Fibroblast of mammary gland (primary cell): ENCODE measurements around the gene AXIN2.

Experiments
- DNase-seq: peaks from one replicate; pipeline ENCODE4 v3.0.0-alpha.2; 2010; ENCODE audit warnings: low read depth
- H3K4me3 ChIP-seq: 2 replicates; pipeline ENCODE4 v1.5.1; 2011; ENCODE audit warnings: low read depth, mild to moderate bottlenecking, low read length, moderate library complexity; ENCODE audit not compliant: control insufficient read depth
- TF ChIP-seq, protein P1 (sequence below): conservative IDR thresholded peaks from 2 replicates; pipeline ENCODE4 v1.5.1; 2011; ENCODE audit warnings: low read depth, low read length, inconsistent platforms; ENCODE audit not compliant: control insufficient read depth, insufficient read depth

AXIN2 gene, protein sequence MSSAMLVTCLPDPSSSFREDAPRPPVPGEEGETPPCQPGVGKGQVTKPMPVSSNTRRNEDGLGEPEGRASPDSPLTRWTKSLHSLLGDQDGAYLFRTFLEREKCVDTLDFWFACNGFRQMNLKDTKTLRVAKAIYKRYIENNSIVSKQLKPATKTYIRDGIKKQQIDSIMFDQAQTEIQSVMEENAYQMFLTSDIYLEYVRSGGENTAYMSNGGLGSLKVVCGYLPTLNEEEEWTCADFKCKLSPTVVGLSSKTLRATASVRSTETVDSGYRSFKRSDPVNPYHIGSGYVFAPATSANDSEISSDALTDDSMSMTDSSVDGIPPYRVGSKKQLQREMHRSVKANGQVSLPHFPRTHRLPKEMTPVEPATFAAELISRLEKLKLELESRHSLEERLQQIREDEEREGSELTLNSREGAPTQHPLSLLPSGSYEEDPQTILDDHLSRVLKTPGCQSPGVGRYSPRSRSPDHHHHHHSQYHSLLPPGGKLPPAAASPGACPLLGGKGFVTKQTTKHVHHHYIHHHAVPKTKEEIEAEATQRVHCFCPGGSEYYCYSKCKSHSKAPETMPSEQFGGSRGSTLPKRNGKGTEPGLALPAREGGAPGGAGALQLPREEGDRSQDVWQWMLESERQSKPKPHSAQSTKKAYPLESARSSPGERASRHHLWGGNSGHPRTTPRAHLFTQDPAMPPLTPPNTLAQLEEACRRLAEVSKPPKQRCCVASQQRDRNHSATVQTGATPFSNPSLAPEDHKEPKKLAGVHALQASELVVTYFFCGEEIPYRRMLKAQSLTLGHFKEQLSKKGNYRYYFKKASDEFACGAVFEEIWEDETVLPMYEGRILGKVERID

DNA sequence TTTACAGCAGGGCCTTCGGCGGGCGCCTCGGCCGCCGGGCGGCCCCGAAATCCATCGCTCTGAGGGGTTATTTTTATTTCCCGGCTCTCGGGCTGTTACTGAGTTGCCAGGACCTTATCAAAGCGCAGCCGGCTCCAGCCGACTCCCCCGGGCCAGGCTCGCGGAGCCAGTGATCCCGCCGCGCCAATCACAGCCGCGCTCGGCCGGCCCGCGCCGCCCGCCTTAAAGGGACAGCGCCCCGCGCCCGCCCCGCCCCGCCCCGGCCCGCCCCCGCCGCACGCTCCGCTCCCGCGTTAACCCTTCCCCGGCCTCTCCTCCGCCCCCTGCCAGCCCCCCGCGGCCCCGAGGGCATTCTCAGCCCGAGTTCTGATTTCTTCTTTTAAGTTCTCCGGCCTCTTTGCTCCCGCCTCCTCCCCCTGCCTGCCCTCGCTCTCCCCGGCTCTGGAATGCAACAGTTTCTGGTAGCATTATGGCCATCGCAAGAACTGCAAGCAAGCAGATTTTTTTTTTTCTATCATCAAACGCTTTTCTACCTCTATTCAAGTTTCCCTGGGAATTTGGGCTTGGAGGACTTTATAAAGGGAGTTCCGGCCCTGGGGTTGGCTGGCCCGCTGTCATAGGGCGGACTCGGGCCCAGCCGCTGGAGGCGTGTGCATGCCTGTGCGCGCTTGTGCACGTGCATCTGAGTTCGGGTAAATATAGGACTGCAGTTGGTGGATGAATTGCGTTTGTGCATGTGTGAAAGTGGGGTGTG, at the start of gene AXIN2:
Gene AXIN2 (minus strand): TSS at position 197 of the 754 bp plus-strand sequence. CDS start 3,028 bp downstream, outside the sequence.
- peak; percentile 84 for DNase-seq
- peak within 1 kb of the TSS; percentile 60 for H3K4me3 ChIP-seq
- TF ChIP-seq, protein P1, sequence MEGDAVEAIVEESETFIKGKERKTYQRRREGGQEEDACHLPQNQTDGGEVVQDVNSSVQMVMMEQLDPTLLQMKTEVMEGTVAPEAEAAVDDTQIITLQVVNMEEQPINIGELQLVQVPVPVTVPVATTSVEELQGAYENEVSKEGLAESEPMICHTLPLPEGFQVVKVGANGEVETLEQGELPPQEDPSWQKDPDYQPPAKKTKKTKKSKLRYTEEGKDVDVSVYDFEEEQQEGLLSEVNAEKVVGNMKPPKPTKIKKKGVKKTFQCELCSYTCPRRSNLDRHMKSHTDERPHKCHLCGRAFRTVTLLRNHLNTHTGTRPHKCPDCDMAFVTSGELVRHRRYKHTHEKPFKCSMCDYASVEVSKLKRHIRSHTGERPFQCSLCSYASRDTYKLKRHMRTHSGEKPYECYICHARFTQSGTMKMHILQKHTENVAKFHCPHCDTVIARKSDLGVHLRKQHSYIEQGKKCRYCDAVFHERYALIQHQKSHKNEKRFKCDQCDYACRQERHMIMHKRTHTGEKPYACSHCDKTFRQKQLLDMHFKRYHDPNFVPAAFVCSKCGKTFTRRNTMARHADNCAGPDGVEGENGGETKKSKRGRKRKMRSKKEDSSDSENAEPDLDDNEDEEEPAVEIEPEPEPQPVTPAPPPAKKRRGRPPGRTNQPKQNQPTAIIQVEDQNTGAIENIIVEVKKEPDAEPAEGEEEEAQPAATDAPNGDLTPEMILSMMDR: peak; percentile 15

DNA sequence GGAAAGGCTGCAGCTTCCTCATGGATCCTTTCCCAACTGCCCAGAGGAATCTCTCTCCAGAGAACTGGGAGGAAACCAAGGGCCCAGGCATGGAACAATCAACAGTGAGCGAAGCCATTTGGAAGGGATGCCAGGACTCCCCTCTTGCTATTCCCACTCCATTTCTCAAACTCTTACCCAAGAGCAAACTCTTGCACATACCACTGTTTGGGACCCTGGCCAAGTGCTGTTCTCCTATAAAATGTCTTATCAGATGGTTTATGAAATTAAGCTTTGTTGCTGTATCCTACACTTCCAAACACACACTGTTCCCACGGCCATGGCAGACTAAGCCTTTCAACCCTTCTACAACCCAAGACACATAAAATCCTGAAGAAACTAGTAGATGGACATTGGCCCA, 48.3 kb upstream of the AXIN2 start:
- TF ChIP-seq, protein P1: no peak
- no peak overlapping the region for H3K4me3 ChIP-seq
- DNase-seq: no peak

DNA sequence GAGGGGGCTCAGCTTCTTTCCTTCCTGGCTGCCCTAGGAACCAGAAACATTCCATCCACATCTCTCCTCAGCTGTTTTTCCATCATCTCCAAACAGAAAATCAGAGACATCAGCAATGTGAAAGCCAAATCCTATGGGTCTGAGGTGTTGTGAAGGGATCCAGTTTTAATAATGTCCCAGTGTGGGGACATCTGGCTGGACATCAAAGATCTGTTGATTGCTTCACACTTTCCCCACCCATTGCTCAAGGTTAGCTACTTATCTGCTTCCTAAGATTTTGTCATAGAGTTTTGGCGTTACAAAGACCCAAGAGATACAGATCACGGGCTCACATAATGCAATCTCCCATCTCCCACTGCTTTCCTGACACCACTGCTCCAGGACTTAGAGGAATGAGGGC, 47.8 kb upstream of the AXIN2 start:
- no peak overlapping the region for H3K4me3 ChIP-seq
- TF ChIP-seq, protein P1: no peak
- no peak for DNase-seq

- no peak for DNase-seq
- no peak overlapping the region for H3K4me3 ChIP-seq
- TF ChIP-seq, protein P1: no peak
These were observed 42.6 kb upstream of the AXIN2 start for GRCh38 chr17:65604070-65604469.

GRCh38 chr17:65601881-65602280, 40.4 kb upstream of the AXIN2 start:
- no peak overlapping the region for H3K4me3 ChIP-seq
- DNase-seq: no peak
- TF ChIP-seq, protein P1: no peak

DNA sequence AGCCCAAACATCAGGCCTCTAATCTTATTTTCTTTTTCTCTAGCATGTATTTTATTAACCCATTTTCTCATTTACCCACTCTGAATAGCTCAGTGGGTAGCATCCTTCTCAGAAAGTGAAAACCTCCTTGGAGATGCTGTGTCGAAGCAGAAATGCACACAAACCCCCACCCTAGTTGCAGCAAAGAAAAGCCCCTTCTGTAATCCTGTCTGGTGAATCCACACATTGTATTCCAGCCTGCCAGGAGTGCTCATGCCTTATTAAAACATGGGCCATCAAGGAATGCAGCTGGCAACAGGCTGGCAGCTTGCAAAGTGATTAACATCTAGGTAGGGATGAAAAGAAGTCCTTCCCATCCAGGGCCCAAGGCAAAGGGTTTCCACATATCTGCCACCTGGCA, 39.7 kb upstream of the AXIN2 start:
- TF ChIP-seq, protein P1: no peak
- no peak for DNase-seq
- H3K4me3 ChIP-seq: no peak overlapping the region
